HL-60 (cell line): ENCODE results near the gene OXNAD1.

Experiments
- POLR2AphosphoS5 ChIP-seq: IDR thresholded peaks from 2 replicates; pipeline ENCODE4 v1.6.1; 2012; ENCODE audit warnings: low read depth
- SPI1 ChIP-seq: IDR thresholded peaks from 2 replicates; pipeline ENCODE4 v1.6.1; 2012; ENCODE audit warnings: low read depth, mild to moderate bottlenecking, borderline replicate concordance
- TF ChIP-seq, protein P1 (sequence below): IDR thresholded peaks from one replicate; pipeline ENCODE4 v1.5.1; 2011; ENCODE audit warnings: low read length, control low read depth, inconsistent platforms; ENCODE audit not compliant: insufficient read depth
- TF ChIP-seq, protein P2 (sequence below): IDR thresholded peaks from 2 replicates; pipeline ENCODE4 v1.6.1; 2012; ENCODE audit warnings: low read depth; ENCODE audit not compliant: insufficient replicate concordance

DNA sequence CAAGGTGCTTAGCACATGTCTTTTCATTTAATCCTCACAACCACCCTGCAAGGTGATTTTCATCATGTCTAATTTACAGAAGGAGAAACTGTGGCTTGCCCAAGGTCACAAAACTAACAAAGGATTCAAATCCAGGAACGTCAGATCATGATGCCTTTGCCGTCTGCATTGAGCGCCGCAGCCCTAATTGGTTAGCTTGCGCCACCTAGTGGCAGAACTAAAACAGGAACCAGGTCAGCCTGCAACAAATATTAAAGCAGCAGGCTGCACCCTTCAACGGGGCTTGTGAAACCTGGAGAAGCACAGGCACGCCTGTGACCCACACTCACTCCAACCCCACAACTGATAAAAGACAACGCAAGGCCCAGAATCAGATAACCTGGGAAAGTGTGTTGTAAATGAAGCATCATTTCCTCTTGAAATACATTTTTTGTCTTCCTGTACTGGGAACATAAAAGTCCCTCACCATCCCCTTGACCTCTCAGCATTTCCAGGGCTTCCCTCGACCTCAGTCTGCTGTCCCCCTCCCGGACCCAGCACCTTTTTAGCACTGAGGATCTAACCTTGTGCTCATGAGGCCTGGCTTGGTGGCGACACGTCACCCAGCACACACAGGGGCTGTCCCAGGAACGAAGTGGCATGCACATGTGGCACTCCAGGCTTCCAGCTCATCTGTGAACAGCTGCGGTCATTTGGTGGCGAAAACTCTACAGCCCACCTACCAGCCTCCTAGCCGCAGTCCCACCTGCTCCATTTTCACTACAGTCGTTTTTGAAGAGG is 17.5 kb upstream of the OXNAD1 start:
- TF ChIP-seq, protein P1, sequence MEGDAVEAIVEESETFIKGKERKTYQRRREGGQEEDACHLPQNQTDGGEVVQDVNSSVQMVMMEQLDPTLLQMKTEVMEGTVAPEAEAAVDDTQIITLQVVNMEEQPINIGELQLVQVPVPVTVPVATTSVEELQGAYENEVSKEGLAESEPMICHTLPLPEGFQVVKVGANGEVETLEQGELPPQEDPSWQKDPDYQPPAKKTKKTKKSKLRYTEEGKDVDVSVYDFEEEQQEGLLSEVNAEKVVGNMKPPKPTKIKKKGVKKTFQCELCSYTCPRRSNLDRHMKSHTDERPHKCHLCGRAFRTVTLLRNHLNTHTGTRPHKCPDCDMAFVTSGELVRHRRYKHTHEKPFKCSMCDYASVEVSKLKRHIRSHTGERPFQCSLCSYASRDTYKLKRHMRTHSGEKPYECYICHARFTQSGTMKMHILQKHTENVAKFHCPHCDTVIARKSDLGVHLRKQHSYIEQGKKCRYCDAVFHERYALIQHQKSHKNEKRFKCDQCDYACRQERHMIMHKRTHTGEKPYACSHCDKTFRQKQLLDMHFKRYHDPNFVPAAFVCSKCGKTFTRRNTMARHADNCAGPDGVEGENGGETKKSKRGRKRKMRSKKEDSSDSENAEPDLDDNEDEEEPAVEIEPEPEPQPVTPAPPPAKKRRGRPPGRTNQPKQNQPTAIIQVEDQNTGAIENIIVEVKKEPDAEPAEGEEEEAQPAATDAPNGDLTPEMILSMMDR: peak; percentile 75
- no peak for TF ChIP-seq POLR2AphosphoS5
- TF ChIP-seq, protein P2, sequence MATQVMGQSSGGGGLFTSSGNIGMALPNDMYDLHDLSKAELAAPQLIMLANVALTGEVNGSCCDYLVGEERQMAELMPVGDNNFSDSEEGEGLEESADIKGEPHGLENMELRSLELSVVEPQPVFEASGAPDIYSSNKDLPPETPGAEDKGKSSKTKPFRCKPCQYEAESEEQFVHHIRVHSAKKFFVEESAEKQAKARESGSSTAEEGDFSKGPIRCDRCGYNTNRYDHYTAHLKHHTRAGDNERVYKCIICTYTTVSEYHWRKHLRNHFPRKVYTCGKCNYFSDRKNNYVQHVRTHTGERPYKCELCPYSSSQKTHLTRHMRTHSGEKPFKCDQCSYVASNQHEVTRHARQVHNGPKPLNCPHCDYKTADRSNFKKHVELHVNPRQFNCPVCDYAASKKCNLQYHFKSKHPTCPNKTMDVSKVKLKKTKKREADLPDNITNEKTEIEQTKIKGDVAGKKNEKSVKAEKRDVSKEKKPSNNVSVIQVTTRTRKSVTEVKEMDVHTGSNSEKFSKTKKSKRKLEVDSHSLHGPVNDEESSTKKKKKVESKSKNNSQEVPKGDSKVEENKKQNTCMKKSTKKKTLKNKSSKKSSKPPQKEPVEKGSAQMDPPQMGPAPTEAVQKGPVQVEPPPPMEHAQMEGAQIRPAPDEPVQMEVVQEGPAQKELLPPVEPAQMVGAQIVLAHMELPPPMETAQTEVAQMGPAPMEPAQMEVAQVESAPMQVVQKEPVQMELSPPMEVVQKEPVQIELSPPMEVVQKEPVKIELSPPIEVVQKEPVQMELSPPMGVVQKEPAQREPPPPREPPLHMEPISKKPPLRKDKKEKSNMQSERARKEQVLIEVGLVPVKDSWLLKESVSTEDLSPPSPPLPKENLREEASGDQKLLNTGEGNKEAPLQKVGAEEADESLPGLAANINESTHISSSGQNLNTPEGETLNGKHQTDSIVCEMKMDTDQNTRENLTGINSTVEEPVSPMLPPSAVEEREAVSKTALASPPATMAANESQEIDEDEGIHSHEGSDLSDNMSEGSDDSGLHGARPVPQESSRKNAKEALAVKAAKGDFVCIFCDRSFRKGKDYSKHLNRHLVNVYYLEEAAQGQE: no peak
- peak; percentile 25; the same call in 1 of the 2 replicates for TF ChIP-seq SPI1
